H1 (cell line): ENCODE data around the gene TMEM221. TPM values are rescaled to one million over a fixed set of nuclear protein-coding genes. Genes with fewer than 3 reads are reported as not detected.

Experiments
- ATF3 ChIP-seq: IDR thresholded peaks from 2 replicates; pipeline ENCODE4 v1.6.1; 2011; ENCODE audit warnings: low read depth, mild to moderate bottlenecking, low read length; ENCODE audit not compliant: insufficient read depth
- CHD2 ChIP-seq: IDR thresholded peaks from 2 replicates; pipeline ENCODE4 v1.6.1; 2012; ENCODE audit warnings: low read length, improper control_type of control experiment
- CTBP2 ChIP-seq: IDR thresholded peaks from 2 replicates; pipeline ENCODE4 v1.7.0; 2011; ENCODE audit warnings: borderline replicate concordance, mild to moderate bottlenecking, moderate library complexity, mixed read lengths, low read length; ENCODE audit not compliant: insufficient read depth, insufficient read length
- EGR1 ChIP-seq: IDR thresholded peaks from 2 replicates; pipeline ENCODE4 v1.6.1; 2011; ENCODE audit warnings: low read depth, low read length, borderline replicate concordance
- GABPA ChIP-seq: IDR thresholded peaks from 2 replicates; pipeline ENCODE4 v1.6.1; 2011; ENCODE audit warnings: mild to moderate bottlenecking, low read length, moderate library complexity, borderline replicate concordance; ENCODE audit not compliant: insufficient read depth
- GTF2F1 ChIP-seq: IDR thresholded peaks from 2 replicates; pipeline ENCODE4 v1.6.1; 2012; ENCODE audit warnings: low read depth, low read length, improper control_type of control experiment, borderline replicate concordance
- KDM1A ChIP-seq: fragments of 200-600, 300-600 bp; sonication (generic); IDR thresholded peaks from 2 replicates; pipeline ENCODE4 v1.7.1; 2016; ENCODE audit warnings: mild to moderate bottlenecking, low read length, borderline replicate concordance
- KDM4A ChIP-seq: IDR thresholded peaks from one replicate; pipeline ENCODE4 v1.7.1; 2012; ENCODE audit warnings: low read depth, mild to moderate bottlenecking, moderate library complexity, low read length, inconsistent platforms; ENCODE audit not compliant: severe bottlenecking
- SIRT6 ChIP-seq: IDR thresholded peaks from one replicate; pipeline ENCODE4 v1.7.1; 2012; ENCODE audit warnings: low read length, inconsistent platforms
- SIX5 ChIP-seq: IDR thresholded peaks from 2 replicates; pipeline ENCODE4 v1.6.1; 2011; ENCODE audit warnings: mild to moderate bottlenecking, low read depth, low read length
- USF2 ChIP-seq: IDR thresholded peaks from 2 replicates; pipeline ENCODE4 v1.6.1; 2011; ENCODE audit warnings: low read length, improper control_type of control experiment
- polyA plus RNA-seq, 7 experiments: library from polyadenylated mRNA; depleted of rRNA in 3 of 7; stranded (reverse) in 5 of 7; unstranded in 2 of 7; fragments of >200 nt in 5 of 7; fragments of 200-250 nt in 2 of 7; gene quantifications; 1 replicate in 5 of 7; 2 replicates in 1 of 7; 4 replicates in 1 of 7; pipeline versions ENCODE4 v1.2.1 to v1.2.3, GENCODE V29; 2011 to 2013; ENCODE audit warnings: missing spikeins in 2 of 7, mixed read lengths in 2 of 7
- total RNA-seq: library from RNA; stranded (reverse); fragmentation: NEBNext Ultra II Directional; extraction: Animal tissue kit (Norgen Biotek cat#: 25700); gene quantifications from 2 replicates; pipeline ENCODE4 v1.2.1, GENCODE V29; 2021

The TMEM221 gene
- total and polyA plus RNA-seq, 2 of the 8 experiments (the other 6 are each of a cell fraction or from before 2014, with no cell fraction given) = 1.4 to 2.0 TPM

- no peak for TF ChIP-seq SIX5
- no peak for TF ChIP-seq USF2
- no peak for TF ChIP-seq GTF2F1
- TF ChIP-seq ATF3 = no peak
- TF ChIP-seq CTBP2 = no peak
- TF ChIP-seq EGR1 = no peak
- TF ChIP-seq KDM4A = no peak
- peak; percentile 45 for TF ChIP-seq CHD2
- TF ChIP-seq KDM1A = no peak
- no peak for TF ChIP-seq SIRT6
- TF ChIP-seq GABPA = no peak
Observed at GRCh38 chr19:17441241-17442021, 7.0 kb downstream of the TMEM221 start (continued).
